HG03439 (cell line): ENCODE results near the gene CEP290.
"Not testable (repeated sequence)": the region's sequence is repeated elsewhere in the genome, so short reads cannot be mapped to it uniquely, and the experiment has no call there.

Experiments
- ATAC-seq: cut with Tn5 transposase; IDR thresholded peaks from one replicate; pipeline ENCODE4 v1.9.1; 2021; ENCODE audit warnings: mild to moderate bottlenecking, moderate library complexity; ENCODE audit not compliant: unreplicated experiment

Gene CEP290

DNA sequence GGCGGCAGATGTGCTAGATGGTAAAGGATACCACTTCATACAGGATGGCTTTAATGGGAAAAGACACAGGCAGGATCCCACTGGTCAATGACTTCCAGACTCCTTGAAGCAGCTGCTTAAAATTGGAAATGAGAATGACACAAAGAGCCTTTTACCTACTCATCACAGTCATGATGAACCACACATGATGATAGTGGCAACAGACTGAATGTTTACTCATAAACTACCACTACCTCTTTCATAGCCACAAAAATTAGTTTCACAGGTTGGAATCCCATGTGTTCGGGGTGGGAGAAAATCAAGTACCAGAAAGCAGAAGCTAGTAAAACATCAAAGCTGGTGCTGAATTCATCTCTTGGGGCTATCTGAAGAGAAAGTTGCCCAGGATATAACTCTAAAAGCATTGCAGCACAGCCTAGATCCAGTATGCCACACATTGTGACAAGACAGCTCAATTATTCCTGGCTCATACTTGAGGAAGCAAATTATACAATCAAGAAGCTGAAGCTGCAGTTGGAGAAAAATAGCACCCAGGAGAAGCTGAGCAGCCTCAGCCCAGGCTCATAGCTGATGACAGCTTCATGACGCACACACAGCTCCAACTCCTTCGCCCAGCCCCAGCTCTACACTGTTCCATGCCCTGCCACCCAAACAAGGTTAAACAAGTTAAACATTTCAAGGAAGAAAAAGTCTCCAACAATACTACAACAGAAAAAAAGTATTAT is 83.7 kb downstream of the CEP290 start:
- no peak for ATAC-seq

DNA sequence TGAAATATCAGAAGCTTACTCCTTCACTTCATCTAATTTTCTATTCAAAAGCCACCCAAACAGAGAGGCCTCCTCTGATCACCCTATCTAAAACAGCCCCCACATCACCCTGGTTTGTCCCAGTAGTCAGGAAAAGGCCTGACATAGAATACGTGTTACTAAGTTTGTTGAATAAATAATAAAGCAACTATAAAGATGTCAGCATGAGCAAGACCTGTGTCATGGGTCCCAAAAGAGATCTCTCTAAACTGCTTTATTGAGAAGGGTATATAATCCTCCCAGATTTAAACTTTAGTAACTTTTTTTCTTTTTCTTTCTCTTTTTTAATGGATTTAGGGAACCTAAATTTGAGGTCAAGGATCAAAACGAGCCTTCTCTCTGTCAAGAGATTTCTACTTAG is 85.3 kb downstream of the CEP290 start:
- ATAC-seq = no peak

DNA sequence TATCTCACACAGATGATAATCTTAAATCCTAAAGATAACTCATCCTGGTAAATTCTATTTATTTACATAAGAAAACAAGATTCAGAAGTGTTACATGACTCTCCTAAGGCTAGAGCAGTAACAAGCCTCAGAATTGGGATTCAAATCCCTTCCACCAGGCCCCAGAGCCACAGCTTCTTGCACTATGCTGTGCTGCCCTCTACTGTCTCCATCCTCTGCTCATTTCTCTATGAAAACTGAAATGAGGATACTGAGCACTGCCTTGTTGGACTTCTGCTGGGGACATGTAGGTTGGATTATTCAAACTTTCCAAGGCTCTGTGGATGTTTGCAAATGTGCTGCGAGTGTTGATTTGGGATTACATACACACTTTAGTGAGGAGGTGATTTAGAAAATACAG is 89.2 kb downstream of the CEP290 start:
- no peak for ATAC-seq

DNA sequence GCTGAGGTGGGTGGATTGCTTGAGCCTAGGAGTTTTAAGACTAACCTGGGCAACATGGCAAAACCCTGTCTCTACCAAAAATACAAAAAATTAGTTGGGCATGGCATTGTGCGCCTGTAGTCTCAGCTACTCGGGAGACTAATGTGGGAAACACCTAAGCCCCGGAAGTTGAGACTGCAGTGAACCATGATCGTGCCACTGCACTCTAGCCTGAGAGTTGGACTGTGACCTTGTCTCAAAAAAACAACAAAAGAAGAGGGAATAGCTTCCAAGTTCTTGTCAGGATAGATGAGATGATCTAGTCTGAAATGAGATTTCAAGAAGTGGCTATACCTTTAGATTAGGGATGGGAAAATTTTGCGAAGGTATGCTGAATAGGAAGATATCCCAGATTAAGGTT is 97.9 kb downstream of the CEP290 start:
- no peak for ATAC-seq

DNA sequence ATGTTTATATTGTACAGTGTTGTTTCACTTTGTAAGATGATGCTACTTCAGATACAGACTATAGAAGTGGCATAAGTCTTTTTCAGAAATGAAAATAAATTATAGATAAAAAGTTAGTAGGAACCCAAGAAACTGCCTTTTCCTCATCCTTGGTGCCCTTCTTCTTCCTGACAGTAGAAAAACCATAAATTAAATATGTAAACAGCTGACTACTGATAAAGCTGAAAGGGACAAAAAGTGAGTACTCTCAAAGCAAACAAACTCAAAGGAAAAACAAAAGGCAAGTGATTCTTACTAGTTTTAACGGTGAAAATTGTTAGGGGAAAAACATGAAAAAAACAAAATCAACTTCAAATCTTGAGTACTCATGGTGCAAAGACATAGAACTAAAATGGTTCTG is 104.1 kb downstream of the CEP290 start:
- no peak for ATAC-seq

DNA sequence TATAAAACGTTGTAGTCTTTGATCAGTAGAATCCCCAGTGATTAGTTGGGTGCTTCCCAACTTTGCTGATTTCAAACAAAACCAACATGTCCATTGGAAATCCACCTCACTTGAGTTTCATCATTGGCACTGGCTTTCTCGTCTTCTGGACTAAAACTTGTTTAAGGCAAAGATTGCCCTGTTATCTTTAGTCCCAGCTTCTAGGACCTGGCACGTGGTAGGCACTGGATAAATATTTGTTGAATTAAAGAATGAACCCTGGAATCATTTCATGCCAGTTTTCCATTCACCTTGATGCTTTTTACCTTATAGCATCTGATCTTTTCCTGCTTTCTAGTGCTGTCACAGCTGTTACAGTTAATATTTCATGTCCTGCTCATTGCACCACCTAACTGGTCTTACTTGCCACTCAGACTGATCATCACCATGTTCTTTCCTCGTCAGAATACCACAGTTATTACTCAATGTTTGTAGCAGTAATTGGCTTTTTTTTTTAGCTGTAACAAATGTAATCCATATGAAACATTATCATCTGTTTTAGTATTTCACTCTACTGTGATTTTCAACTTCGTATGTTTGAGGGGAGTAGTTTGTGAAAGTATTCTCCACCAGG is 105.4 kb downstream of the CEP290 start:
- no peak for ATAC-seq

DNA sequence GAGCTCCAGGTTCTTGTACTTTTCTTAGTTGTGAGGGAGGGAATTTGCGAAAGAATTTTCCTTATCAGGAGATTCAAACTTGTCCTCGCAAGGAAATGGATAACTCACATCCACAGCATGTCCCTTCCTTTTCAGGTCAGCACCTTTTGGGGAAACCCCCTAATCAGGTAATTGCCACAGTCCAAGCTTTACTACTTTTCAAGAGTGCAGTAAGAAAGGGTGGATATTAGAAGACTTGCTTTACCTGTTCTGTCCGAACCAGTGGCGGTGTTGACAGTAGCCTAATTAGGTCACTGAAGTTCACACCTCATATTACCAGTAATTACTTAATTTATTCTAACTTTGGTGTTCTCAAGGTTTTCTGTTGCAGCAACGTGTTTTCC is 106.0 kb downstream of the CEP290 start:
- peak; percentile 33 for ATAC-seq

DNA sequence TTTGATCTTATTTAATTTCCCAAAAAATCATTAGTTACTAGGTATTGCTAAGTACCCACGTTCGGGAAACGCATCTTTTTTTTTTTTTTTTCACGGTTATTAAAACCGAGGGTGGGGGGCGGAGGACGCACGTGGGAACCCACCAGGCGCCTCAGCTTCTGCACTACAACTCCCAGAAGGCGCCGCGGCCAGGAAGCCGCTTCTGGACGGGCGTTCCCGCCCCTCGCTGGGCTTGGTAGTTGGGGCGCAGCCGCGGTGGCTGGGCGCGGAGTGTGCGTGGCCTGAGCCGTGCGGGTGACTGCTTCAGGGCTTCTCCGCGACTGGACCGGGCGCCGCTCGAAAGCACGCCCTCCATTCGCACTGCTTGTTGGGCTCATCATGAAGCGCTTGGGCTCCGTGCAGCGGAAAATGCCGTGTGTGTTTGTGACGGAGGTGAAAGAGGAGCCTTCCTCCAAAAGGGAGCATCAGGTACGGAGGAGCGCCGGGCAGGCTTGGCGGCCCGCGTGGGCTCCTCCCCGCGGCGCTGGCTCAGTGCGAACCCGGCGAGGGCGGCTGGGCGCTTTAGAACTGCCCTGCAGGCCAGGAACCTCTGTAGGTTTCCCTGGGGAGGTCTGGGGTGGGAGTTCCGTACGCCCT is 106.5 kb downstream of the CEP290 start:
- peak; percentile 99 for ATAC-seq

DNA sequence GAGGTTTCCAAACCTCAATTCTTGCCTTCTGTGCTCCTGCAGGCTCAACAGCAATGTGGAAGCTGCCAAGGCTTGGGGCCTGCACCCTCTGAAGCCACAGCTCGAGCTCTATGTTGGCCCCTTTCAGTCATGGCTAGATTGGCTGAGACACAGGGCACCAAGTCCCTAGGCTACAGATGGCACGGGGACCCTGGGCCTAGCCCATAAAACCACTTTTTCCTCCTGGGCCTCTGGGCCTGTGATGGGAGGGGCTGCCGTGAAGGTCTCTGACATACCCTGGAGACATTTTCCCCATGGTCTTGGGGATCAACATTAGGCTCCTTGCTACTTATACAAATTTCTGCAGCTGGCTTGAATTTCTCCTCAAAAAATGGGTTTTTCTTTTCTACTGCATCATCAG is 110.7 kb downstream of the CEP290 start:
- ATAC-seq = not testable (repeated sequence)

DNA sequence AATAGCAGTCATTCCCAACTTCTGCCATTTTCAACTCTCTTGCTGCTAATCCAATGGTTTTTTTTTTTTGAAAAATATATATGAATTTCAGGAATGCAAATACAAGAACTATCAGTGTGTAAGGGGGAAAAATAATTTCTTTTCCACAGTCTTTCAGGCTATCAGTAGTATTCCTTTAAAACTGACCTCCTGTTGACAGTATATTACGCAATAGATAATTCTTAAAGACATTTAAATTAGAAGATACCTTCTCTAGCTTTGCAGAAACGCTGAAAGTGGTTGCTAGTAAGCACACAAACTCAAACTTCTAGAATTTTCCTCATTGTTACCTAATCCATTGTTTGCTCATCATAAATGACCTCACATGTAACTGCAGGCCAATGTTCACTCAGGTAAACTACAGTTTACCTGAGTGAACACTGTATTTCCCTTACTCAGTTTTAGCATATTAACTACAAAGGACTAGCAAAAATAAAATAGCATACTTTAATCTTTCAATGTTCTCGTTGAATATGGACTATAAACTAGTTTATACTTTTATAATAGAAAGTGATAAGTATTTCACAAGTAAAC is 112.7 kb downstream of the CEP290 start, which contains the start of gene C12orf50:
C12orf50 (minus strand) TSS at position 309 of the 573 bp plus-strand sequence. CDS start 2,439 bp downstream, outside the sequence.
- ATAC-seq = no peak

DNA sequence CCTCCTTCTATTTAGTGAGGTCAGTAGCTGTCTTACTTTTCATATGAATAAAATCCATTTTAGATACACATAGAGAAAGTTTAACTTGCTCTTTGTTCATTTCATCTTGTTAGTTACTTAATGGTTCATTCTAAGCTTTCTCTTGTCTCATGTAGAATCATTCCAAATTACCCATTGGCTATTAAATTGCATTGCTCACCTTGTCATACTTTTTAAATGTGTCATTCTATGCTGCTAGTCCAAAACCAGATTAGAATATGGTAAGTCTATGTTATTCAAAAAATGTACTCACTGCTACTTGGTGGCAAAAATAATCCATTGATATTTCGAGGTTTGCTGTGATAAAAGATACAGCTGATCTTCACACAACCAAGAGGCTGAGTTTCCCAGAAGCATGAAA is 115.7 kb downstream of the CEP290 start:
- ATAC-seq = no peak

DNA sequence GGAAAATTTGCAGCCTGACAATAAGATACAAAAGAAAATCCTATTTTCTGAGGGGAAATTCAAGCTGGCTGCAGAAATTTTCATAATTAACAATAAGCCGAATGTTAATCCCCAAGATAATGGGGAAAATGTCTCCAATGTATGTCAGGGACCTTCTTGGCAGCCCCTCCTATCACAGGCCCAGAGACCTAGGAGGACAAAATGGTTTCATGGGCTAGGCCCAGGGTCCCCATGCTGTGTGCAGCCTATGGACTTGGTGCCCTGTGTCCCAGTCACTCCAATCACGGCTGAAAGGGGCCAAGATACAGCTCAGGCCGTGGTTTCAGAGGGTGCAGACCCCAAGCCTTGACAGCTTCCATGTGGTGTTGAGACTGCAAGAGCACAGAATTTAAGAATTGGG is 123.9 kb downstream of the CEP290 start:
- no peak for ATAC-seq

DNA sequence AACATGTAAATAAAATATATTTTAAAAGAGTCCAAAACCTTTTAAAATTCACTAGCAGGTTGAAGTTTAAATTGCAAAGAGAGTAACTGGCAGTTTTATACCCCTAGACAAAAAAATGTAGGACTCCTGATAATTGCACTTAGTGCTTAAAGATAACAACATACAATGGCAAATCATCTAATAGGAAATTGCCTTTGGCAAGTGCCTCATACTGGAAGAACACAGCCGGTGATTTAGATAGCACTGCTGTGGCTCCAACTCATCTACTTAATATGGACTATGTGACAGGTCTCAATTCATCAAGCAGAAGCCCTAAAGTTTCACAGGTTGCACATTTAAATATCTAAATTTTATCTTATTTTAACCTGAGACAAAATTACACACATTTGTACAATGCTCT is 126.1 kb downstream of the CEP290 start:
- ATAC-seq = no peak

DNA sequence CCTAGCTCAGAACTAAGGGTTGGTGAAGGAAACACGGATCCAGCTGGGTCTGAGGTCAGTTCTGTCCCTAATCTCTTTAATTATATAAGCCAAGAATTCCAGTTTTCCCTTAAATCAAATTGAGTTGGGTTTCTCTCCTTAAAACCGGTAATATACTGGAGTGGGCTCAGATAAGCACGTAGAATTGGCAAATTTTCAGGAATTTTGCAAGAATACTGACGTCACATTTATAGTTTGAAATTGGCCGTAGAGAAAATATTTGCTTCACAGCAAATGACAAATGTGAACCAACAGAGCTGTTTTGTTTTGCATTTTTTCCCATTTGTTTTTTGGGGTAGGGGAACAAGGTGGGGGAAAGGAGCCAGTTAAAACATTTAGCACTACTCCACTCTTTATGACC is 130.1 kb downstream of the CEP290 start:
- ATAC-seq = no peak

DNA sequence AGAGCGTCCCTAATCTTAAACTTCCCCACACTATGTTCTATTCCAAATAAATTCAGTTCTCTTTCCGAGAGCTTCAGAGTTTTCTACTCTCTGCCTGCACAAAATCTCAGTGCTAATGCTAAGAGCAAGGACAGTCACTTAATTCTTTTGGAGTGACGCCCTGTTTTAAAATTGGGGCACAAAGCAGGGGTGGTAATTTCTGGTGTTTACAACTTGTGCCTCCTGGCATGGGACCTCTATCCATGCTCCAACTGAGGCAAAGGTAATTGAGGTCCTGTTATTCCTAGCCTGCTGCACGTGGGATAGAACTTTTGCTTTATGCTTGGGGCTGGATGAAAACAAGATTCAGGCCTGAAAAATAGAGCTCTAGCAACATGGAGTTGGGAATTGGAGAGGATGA is 135.5 kb downstream of the CEP290 start:
- ATAC-seq = no peak

DNA sequence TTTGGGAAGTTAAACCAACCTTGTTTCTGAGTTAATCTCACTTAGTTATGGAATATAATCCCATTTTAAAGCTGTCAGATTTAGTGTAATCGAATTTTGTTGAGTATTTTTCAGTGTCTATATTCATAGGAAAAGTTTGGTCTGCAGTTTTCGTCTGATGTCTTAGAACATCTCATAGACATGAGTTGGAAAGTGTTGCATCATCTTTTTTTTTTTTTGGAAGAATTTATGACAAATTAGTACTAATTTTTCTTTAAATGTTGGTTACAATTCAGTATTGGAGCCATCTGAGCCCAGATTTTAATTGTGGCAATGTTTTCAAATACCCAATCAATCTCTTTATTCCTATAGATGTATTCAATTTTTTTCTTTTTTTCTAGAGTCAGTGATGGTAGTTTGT is 140.6 kb downstream of the CEP290 start:
- no peak for ATAC-seq
